Neural cell (in vitro differentiated cells): Measurements from ENCODE around the gene ME1. TPM values are rescaled to one million over a fixed set of nuclear protein-coding genes. Genes with fewer than 3 reads are reported as not detected.

Experiments
- H2AFZ ChIP-seq: fragments of 200-600, 300-800 bp; sonication (generic), shearing (Covaris generic); 2 replicates; pipeline ENCODE4 v1.6.0; 2014; ENCODE audit warnings: low read depth, mild to moderate bottlenecking, antibody characterized with exemption, low read length, moderate library complexity
- H3F3A ChIP-seq: fragments of 200-600 bp; shearing (Covaris generic); 2 replicates; pipeline ENCODE4 v1.6.1; 2016; ENCODE audit warnings: mild to moderate bottlenecking, moderate library complexity, mixed read lengths, antibody characterized with exemption, low read length; ENCODE audit not compliant: insufficient read depth, poor library complexity, severe bottlenecking
- H3K27ac ChIP-seq: fragments of 200-600, 300-800 bp; sonication (generic), shearing (Covaris generic); 2 replicates; pipeline ENCODE4 v1.5.1; 2014; ENCODE audit warnings: mild to moderate bottlenecking, low read length, moderate library complexity
- H3K27me3 ChIP-seq: fragments of 300-800, 200-600 bp; sonication (generic), shearing (Covaris generic); 2 replicates; pipeline ENCODE4 v1.6.0; 2014; ENCODE audit warnings: mild to moderate bottlenecking, low read depth, low read length, moderate library complexity; ENCODE audit not compliant: insufficient read depth
- H3K36me3 ChIP-seq: fragments of 300-800, 200-600 bp; sonication (generic), shearing (Covaris generic); 2 replicates; pipeline ENCODE4 v1.5.1; 2014; ENCODE audit warnings: mild to moderate bottlenecking, antibody characterized with exemption, low read length, moderate library complexity; ENCODE audit not compliant: insufficient read depth
- H3K4me2 ChIP-seq: fragments of 300-800, 200-600 bp; sonication (generic), shearing (Covaris generic); 2 replicates; pipeline ENCODE4 v1.6.0; 2014; ENCODE audit warnings: mild to moderate bottlenecking, low read length
- H3K4me3 ChIP-seq: fragments of 300-800, 200-600 bp; sonication (generic), shearing (Covaris generic); 2 replicates; pipeline ENCODE4 v1.5.1; 2014; ENCODE audit warnings: mild to moderate bottlenecking, low read length, moderate library complexity
- H3K79me2 ChIP-seq: fragments of 200-600 bp; shearing (Covaris generic); replicated peaks from 2 replicates; pipeline ENCODE4 v1.6.0; 2014; ENCODE audit warnings: mild to moderate bottlenecking, low read length, moderate library complexity; ENCODE audit not compliant: insufficient read depth
- H3K9ac ChIP-seq: fragments of 300-800, 200-600 bp; sonication (generic), shearing (Covaris generic); 2 replicates; pipeline ENCODE4 v1.6.1; 2016; ENCODE audit warnings: mild to moderate bottlenecking, low read length, mixed read lengths
- H3K9me2 ChIP-seq: fragments of 200-600 bp; shearing (Covaris generic); 2 replicates; pipeline ENCODE4 v1.6.1; 2016; ENCODE audit warnings: mild to moderate bottlenecking, low read length, mixed read lengths; ENCODE audit not compliant: insufficient read depth
- H3K9me3 ChIP-seq: fragments of 200-600, 300-800 bp; sonication (generic), shearing (Covaris generic); 2 replicates; pipeline ENCODE4 v1.6.1; 2016; ENCODE audit warnings: mild to moderate bottlenecking, mixed run types, low read length, moderate library complexity, mixed read lengths
- H4K20me1 ChIP-seq: fragments of 200-600 bp; shearing (Covaris generic); 2 replicates; pipeline ENCODE4 v1.6.1; 2016; ENCODE audit warnings: mild to moderate bottlenecking, mixed run types; ENCODE audit not compliant: insufficient read depth
- CTCF ChIP-seq: fragments of 450-650 bp; IDR thresholded peaks from 2 replicates; pipeline ENCODE4 v1.5.1; 2014; ENCODE audit warnings: antibody characterized with exemption, mild to moderate bottlenecking, moderate library complexity; ENCODE audit not compliant: poor library complexity, severe bottlenecking
- EP300 ChIP-seq: fragments of 450-650 bp; conservative IDR thresholded peaks from 2 replicates; pipeline ENCODE4 v1.6.1; 2014; ENCODE audit warnings: antibody characterized with exemption, mild to moderate bottlenecking, moderate library complexity; ENCODE audit not compliant: poor library complexity, severe bottlenecking
- EZH2 ChIP-seq: fragments of 200-600, 300-800 bp; shearing (Covaris generic), sonication (generic); IDR thresholded peaks from 2 replicates; pipeline ENCODE4 v1.6.1; 2014; ENCODE audit warnings: antibody characterized with exemption, low read length, borderline replicate concordance, mild to moderate bottlenecking; ENCODE audit not compliant: insufficient read depth, poor library complexity, severe bottlenecking
- MXI1 ChIP-seq: fragments of 450-650 bp; conservative IDR thresholded peaks from 2 replicates; pipeline ENCODE4 v1.6.1; 2014; ENCODE audit warnings: antibody characterized with exemption, mild to moderate bottlenecking; ENCODE audit not compliant: poor library complexity, severe bottlenecking
- POLR2AphosphoS5 ChIP-seq: IDR thresholded peaks from 2 replicates; pipeline ENCODE4 v1.6.1; 2012
- RAD21 ChIP-seq: fragments of 450-650 bp; conservative IDR thresholded peaks from 2 replicates; pipeline ENCODE4 v1.6.1; 2014; ENCODE audit warnings: antibody characterized with exemption, mild to moderate bottlenecking, moderate library complexity
- REST ChIP-seq: IDR thresholded peaks from 2 replicates; pipeline ENCODE4 v1.6.1; 2012; ENCODE audit warnings: borderline replicate concordance
- SMC3 ChIP-seq: fragments of 450-650 bp; conservative IDR thresholded peaks from 2 replicates; pipeline ENCODE4 v1.6.1; 2014; ENCODE audit warnings: antibody characterized with exemption, mild to moderate bottlenecking, moderate library complexity; ENCODE audit not compliant: poor library complexity
- TAF1 ChIP-seq: IDR thresholded peaks from 2 replicates; pipeline ENCODE4 v1.6.1; 2012; ENCODE audit warnings: low read depth
- polyA plus RNA-seq: library from polyadenylated mRNA; depleted of rRNA; stranded (reverse); fragments of >200 nt; gene quantifications from 2 replicates; pipeline ENCODE4 v1.2.3, GENCODE V29; 2014

Gene ME1
- polyA plus RNA-seq, 1 donor from 2014 or later: 0.09 TPM

- Histone ChIP-seq H4K20me1 (no peaks in the 10 kb centered on the region), H2AFZ (no peak overlapping the region), H3K9me3 (no peaks in the 10 kb centered on the region), H3K36me3 (no peaks in the 10 kb centered on the region), H3K79me2 (no peaks in the 10 kb centered on the region), H3K27me3 (no peaks in the 10 kb centered on the region), H3K27ac (no peak overlapping the region), H3F3A (no peaks in the 10 kb centered on the region), H3K4me3 (no peak overlapping the region), H3K9ac (no peak overlapping the region), H3K9me2 (no peaks in the 10 kb centered on the region), H3K4me2 (no peak overlapping the region)
- TF ChIP-seq EP300 (no peak), REST (no peak), SMC3 (no peak), POLR2AphosphoS5 (no peak), MXI1 (no peak), RAD21 (no peak), CTCF (no peak), EZH2 (no peak), TAF1 (no peak)
These were observed 178.1 kb downstream of the ME1 start for GRCh38 chr6:83252719-83253118.

- Histone ChIP-seq H3K27ac (no peak overlapping the region), H3K27me3 (no peaks in the 10 kb centered on the region), H3K79me2 (no peaks in the 10 kb centered on the region), H3F3A (no peaks in the 10 kb centered on the region), H3K4me2 (no peak overlapping the region), H3K9me3 (no peaks in the 10 kb centered on the region), H2AFZ (no peak overlapping the region), H3K9me2 (no peaks in the 10 kb centered on the region), H3K9ac (no peak overlapping the region), H4K20me1 (no peaks in the 10 kb centered on the region), H3K4me3 (no peak overlapping the region), H3K36me3 (no peaks in the 10 kb centered on the region)
- TF ChIP-seq EP300: no peak
These were observed 180.6 kb downstream of the ME1 start for GRCh38 chr6:83250235-83250634.

- no peaks in the 10 kb centered on the region for H3K9me3 ChIP-seq
- H3K9me2 ChIP-seq: no peaks in the 10 kb centered on the region
- no peaks in the 10 kb centered on the region for H3K79me2 ChIP-seq
- H3K9ac ChIP-seq: no peak overlapping the region
- TF ChIP-seq TAF1: no peak
- no peak for TF ChIP-seq REST
- TF ChIP-seq EP300: no peak
- no peak for TF ChIP-seq MXI1
- no peak for TF ChIP-seq CTCF
- TF ChIP-seq POLR2AphosphoS5: no peak
- no peak for TF ChIP-seq RAD21
- no peak for TF ChIP-seq SMC3
- no peak for TF ChIP-seq EZH2
- no peak overlapping the region for H2AFZ ChIP-seq
- H3F3A ChIP-seq: no peaks in the 10 kb centered on the region
- no peak overlapping the region for H3K4me2 ChIP-seq
- no peak overlapping the region for H3K4me3 ChIP-seq
- H3K36me3 ChIP-seq: no peaks in the 10 kb centered on the region
- H3K27ac ChIP-seq: no peak overlapping the region
- H4K20me1 ChIP-seq: no peaks in the 10 kb centered on the region
- no peaks in the 10 kb centered on the region for H3K27me3 ChIP-seq
These were observed 183.4 kb downstream of the ME1 start for GRCh38 chr6:83247471-83247870.
